HepG2 (cell line): ENCODE results near the gene REPS2. TPM values are rescaled to one million over a fixed set of nuclear protein-coding genes. Genes with fewer than 3 reads are reported as not detected.

Experiments used
- ATAC-seq: fragments of 200-7000 bp; cut with Tn5 transposase; 3 replicates; pipeline ENCODE4 v1.9.1; 2020; ENCODE audit warnings: mild to moderate bottlenecking, moderate library complexity
- BruUV-seq: library from RNA; stranded (reverse); fragments of 400-500 nt; replicated peaks from 2 replicates; lab custom pipeline; 2021; lab: Mats Ljungman, UMichigan
- CTCF ChIA-PET: fragments of 300-600 bp; formaldehyde crosslinking; extraction: SDS; loops from one replicate; lab custom pipeline; 2021; ENCODE audit warnings: low total read pairs, inconsistent platforms, low intra/inter-chr PET ratio; lab: Yijun Ruan, JAX
- POLR2A ChIA-PET: fragments of 350-600 bp; sonication (Branson Sonifier 250); formaldehyde crosslinking; loops from one replicate; lab custom pipeline; 2020; ENCODE audit warnings: antibody characterized with exemption, inconsistent platforms; lab: Yijun Ruan, JAX
- DNase-seq: peaks from one replicate; pipeline ENCODE4 v3.0.0-alpha.2; 2015; ENCODE audit warnings: low spot score
- FAIRE-seq: peaks from 3 replicates; lab custom pipeline; 2011; peaks lifted over from hg19 to GRCh38; lab: Jason Lieb, UNC
- H2AFZ ChIP-seq: one replicate; pipeline ENCODE4 v1.6.1; 2011; ENCODE audit warnings: low read length, inconsistent platforms
- H3K27ac ChIP-seq: fragments of 300-600 bp; 3 replicates; pipeline ENCODE4 v1.8.0; 2011; ENCODE audit warnings: mixed run types, mild to moderate bottlenecking, mixed read lengths, low read length, inconsistent platforms; ENCODE audit not compliant: insufficient read depth; ENCODE audit errors: extremely low read length
- H3K27me3 ChIP-seq, 2 experiments: fragments of 200-600 bp in 1 of 2; 2 replicates in 1 of 2; 3 replicates in 1 of 2; pipeline versions ENCODE4 v1.6.0 to v1.8.0; 2011; ENCODE audit warnings: low read length in 2 of 2, mild to moderate bottlenecking in 2 of 2, moderate library complexity in 2 of 2, inconsistent platforms in 1 of 2; ENCODE audit not compliant: insufficient read depth in 2 of 2, control insufficient read depth in 1 of 2
- H3K36me3 ChIP-seq, 2 experiments: fragments of 200-600 bp in 1 of 2; replicated peaks in 1 of 2; 2 replicates in 1 of 2; 3 replicates in 1 of 2; pipeline versions ENCODE4 v1.5.1 to v1.8.0; 2011; ENCODE audit warnings: low read length in 2 of 2, inconsistent platforms in 1 of 2; ENCODE audit not compliant: insufficient read depth in 2 of 2, control insufficient read depth in 1 of 2
- H3K4me1 ChIP-seq: 2 replicates; pipeline ENCODE4 v1.5.1; 2012; ENCODE audit warnings: low read length, inconsistent platforms; ENCODE audit not compliant: insufficient read depth
- H3K4me2 ChIP-seq: 2 replicates; pipeline ENCODE4 v1.6.0; 2011; ENCODE audit warnings: low read depth, low read length, inconsistent platforms
- H3K4me3 ChIP-seq, 3 experiments: fragments of 200-600 bp in 1 of 3; sonication (generic), shearing (Covaris generic) in 1 of 3; replicated peaks in 1 of 3; 2 replicates each; pipeline ENCODE4 v1.5.1; 2011 to 2016; ENCODE audit warnings: low read length in 3 of 3, inconsistent platforms in 2 of 3, low read depth in 2 of 3, mild to moderate bottlenecking in 2 of 3, control low read depth in 1 of 3, mixed read lengths in 1 of 3; ENCODE audit not compliant: insufficient read depth in 1 of 3
- H3K79me2 ChIP-seq: one replicate; pipeline ENCODE4 v1.6.1; 2011; ENCODE audit warnings: low read length, inconsistent platforms; ENCODE audit not compliant: insufficient read depth
- H3K9ac ChIP-seq: 2 replicates; pipeline ENCODE4 v1.6.0; 2011; ENCODE audit warnings: mild to moderate bottlenecking, low read depth, low read length, inconsistent platforms; ENCODE audit not compliant: insufficient read depth
- H3K9me3 ChIP-seq: 2 replicates; pipeline ENCODE4 v1.5.1; 2012; ENCODE audit warnings: mild to moderate bottlenecking, low read length
- H4K20me1 ChIP-seq: 2 replicates; pipeline ENCODE4 v1.6.0; 2011; ENCODE audit warnings: inconsistent platforms, mild to moderate bottlenecking, low read length, moderate library complexity; ENCODE audit not compliant: insufficient read depth
- CHD4 ChIP-seq: fragments of 200-600 bp; sonication (generic); IDR thresholded peaks from 2 replicates; pipeline ENCODE4 v1.7.0; 2017; ENCODE audit warnings: mild to moderate bottlenecking, low read length, borderline replicate concordance
- DZIP1 ChIP-seq: sonication (generic); formaldehyde crosslinking; IDR thresholded peaks from 2 replicates; pipeline ENCODE4 v1.5.0; 2020; ENCODE audit warnings: mild to moderate bottlenecking, missing genetic modification reagents
- MBD4 ChIP-seq: IDR thresholded peaks from 2 replicates; pipeline ENCODE4 v1.6.1; 2012; ENCODE audit warnings: low read length, inconsistent platforms, borderline replicate concordance
- SP2 ChIP-seq: sonication (generic); formaldehyde crosslinking; IDR thresholded peaks from 2 replicates; pipeline ENCODE4 v1.5.1; 2020; ENCODE audit warnings: mild to moderate bottlenecking, missing genetic modification reagents
- TBL1XR1 ChIP-seq: fragments of 150-350 bp; IDR thresholded peaks from 2 replicates; pipeline ENCODE4 v1.6.1; 2014; ENCODE audit warnings: borderline replicate concordance, low read length; ENCODE audit not compliant: partially characterized antibody
- TIGD3 ChIP-seq: sonication (generic); formaldehyde crosslinking; IDR thresholded peaks from 2 replicates; pipeline ENCODE4 v1.5.1; 2020; ENCODE audit warnings: mild to moderate bottlenecking, missing genetic modification reagents, borderline replicate concordance
- ZBTB20 ChIP-seq: sonication (generic); formaldehyde crosslinking; IDR thresholded peaks from 2 replicates; pipeline ENCODE4 v1.8.1; 2023; ENCODE audit warnings: missing genetic modification reagents, low read depth, mild to moderate bottlenecking, borderline replicate concordance
- ZBTB25 ChIP-seq: IDR thresholded peaks from 2 replicates; pipeline ENCODE4 v1.6.1; 2018; ENCODE audit warnings: missing genetic modification reagents
- ZNF124 ChIP-seq: sonication (generic); formaldehyde crosslinking; IDR thresholded peaks from 2 replicates; pipeline ENCODE4 v1.4.0; 2020; ENCODE audit warnings: missing genetic modification reagents
- ZNF33A ChIP-seq: sonication (generic); formaldehyde crosslinking; IDR thresholded peaks from 2 replicates; pipeline ENCODE4 v1.5.1; 2020; ENCODE audit warnings: missing genetic modification reagents, mild to moderate bottlenecking, moderate library complexity, borderline replicate concordance
- ZNF367 ChIP-seq: sonication (generic); formaldehyde crosslinking; IDR thresholded peaks from 2 replicates; pipeline ENCODE4 v1.4.0; 2020; ENCODE audit warnings: missing genetic modification reagents, borderline replicate concordance
- WGBS: methylation state at CpG from one replicate; pipeline ENCODE4 v1.1.6; 2017; ENCODE audit warnings: low lambda C conversion rate; 5-methylcytosine and 5-hydroxymethylcytosine counted together
- in situ Hi-C: cut with HindIII; loops from 2 replicates; pipeline ENCODE4 v1.10.0; 2017; ENCODE audit warnings: low pct_unique_long_range_greater_than_20kb; ENCODE audit not compliant: extremely low pct_ligation_motif_present
- intact Hi-C: fragments of 100-400 bp; cut with micrococcal nuclease; formaldehyde crosslinking; loops from one replicate; pipeline ENCODE4 v1.10.0; 2022; ENCODE audit not compliant: unreplicated experiment
- polyA plus RNA-seq, 8 experiments: library from polyadenylated mRNA; depleted of rRNA in 3 of 8; stranded (reverse) in 7 of 8; unstranded in 1 of 8; fragments of >200 nt; fragmentation: Illumina TruSeq in 4 of 8; extraction: Trizol in 4 of 8; gene quantifications; 2 replicates each; pipeline versions ENCODE4 v1.2.1 to v1.2.3, GENCODE V29; 2011 to 2016; ENCODE audit warnings: low read depth in 4 of 8, missing spikeins in 1 of 8, mixed read lengths in 1 of 8; ENCODE audit not compliant: insufficient read depth in 1 of 8
- total RNA-seq, 5 experiments: library from RNA; depleted of rRNA; stranded (reverse); fragments of >200 nt; fragmentation: Illumina TruSeq; extraction: Trizol; gene quantifications; 2 replicates each; pipeline ENCODE4 v1.2.3, GENCODE V29; 2016; ENCODE audit warnings: low read depth in 1 of 5

Gene REPS2
- total and polyA plus RNA-seq, 2 of the 13 experiments (the other 11 are each of a cell fraction or from before 2014, with no cell fraction given) = 0.05 to 0.58 TPM

GRCh38 chrX:17185431-17185830, 239.0 kb downstream of the REPS2 start (continued):
- no peak for TF ChIP-seq ZBTB20 (CRISPR knock-in tag)
- TF ChIP-seq CHD4 = no peak
- no peak for TF ChIP-seq TBL1XR1
- TF ChIP-seq, all 625 proteins: peak for 0

- no peak for FAIRE-seq
- BruUV-seq = no TSS peak
- TF ChIP-seq TIGD3 (CRISPR knock-in tag) = no peak
- H2AFZ ChIP-seq = no peak overlapping the region
- no peak for ATAC-seq
- no peaks in the 10 kb centered on the region for H3K4me1 ChIP-seq
- no peak for DNase-seq
- intact Hi-C loops (no loop called here), in situ Hi-C loops (no loop called here)
- CTCF ChIA-PET = no interaction called here
- no peak overlapping the region for H3K4me3 ChIP-seq
- no peaks in the 10 kb centered on the region for H3K36me3 ChIP-seq
- no peaks in the 10 kb centered on the region for H3K9me3 ChIP-seq
- H4K20me1 ChIP-seq = no peaks in the 10 kb centered on the region
- POLR2A ChIA-PET = no interaction called here
- H3K79me2 ChIP-seq = no peaks in the 10 kb centered on the region
- 31% methylated on average over 4 of the region's 7 CpGs for WGBS
- no peaks in the 10 kb centered on the region for H3K27me3 ChIP-seq
- H3K4me2 ChIP-seq = no peak overlapping the region
- no peak overlapping the region for H3K27ac ChIP-seq
- no peak overlapping the region for H3K9ac ChIP-seq
Measured at GRCh38 chrX:17187136-17187756, 240.8 kb downstream of the REPS2 start.

GRCh38 chrX:17192106-17192505, 245.6 kb downstream of the REPS2 start:
- no peak for FAIRE-seq
- POLR2A ChIA-PET = no interaction called here
- TF ChIP-seq MBD4 (no peak), ZNF124 (no peak), SP2 (CRISPR knock-in tag) (no peak), ZNF367 (CRISPR knock-in tag) (no peak), DZIP1 (CRISPR knock-in tag) (no peak), ZNF33A (no peak), ZBTB25 (CRISPR knock-in tag) (no peak)

More at GRCh38 chrX:17192106-17192505, 245.6 kb downstream of the REPS2 start:
- CTCF ChIA-PET = no interaction called here
- Histone ChIP-seq H4K20me1 (no peaks in the 10 kb centered on the region), H2AFZ (no peak overlapping the region), H3K4me2 (no peak overlapping the region), H3K79me2 (no peaks in the 10 kb centered on the region), H3K4me1 (no peaks in the 10 kb centered on the region), H3K27ac (no peak overlapping the region), H3K9me3 (no peaks in the 10 kb centered on the region), H3K9ac (no peak overlapping the region), H3K4me3 (no peak overlapping the region), H3K36me3 (no peaks in the 10 kb centered on the region), H3K27me3 (no peaks in the 10 kb centered on the region)
- no peak for DNase-seq
- 84% methylated on average over 8 of the region's 8 CpGs for WGBS
- in situ Hi-C loops = no loop called here
- ATAC-seq = no peak
- intact Hi-C loops = no loop called here
- BruUV-seq = no TSS peak
